Peyer's patch (tissue), 4 donors: ENCODE data around the gene NSUN6. TPM values are rescaled to one million over a fixed set of nuclear protein-coding genes. Genes with fewer than 3 reads are reported as not detected.

ENCODE experiments used
- DNase-seq, 3 donors: peaks; one replicate each; pipeline ENCODE4 v3.0.0-alpha.2; 2017 to 2019
- H3K27ac ChIP-seq, 4 donors: fragments of 200-600 bp; sonication (generic); one replicate each; pipeline ENCODE4 v1.5.1; 2016 to 2019
- H3K27me3 ChIP-seq, 2 donors: fragments of 200-600 bp; sonication (generic); one replicate each; pipeline ENCODE4 v1.5.1; 2019
- H3K36me3 ChIP-seq, 3 donors: fragments of 200-600 bp; sonication (generic); one replicate each; pipeline ENCODE4 v1.5.1; 2016 to 2019
- H3K4me1 ChIP-seq, 4 donors: fragments of 200-600 bp; sonication (generic); one replicate each; pipeline ENCODE4 v1.5.1; 2016 to 2019
- H3K4me3 ChIP-seq, 4 donors: fragments of 200-600 bp; sonication (generic); 1 replicate in 3 of 4; 2 replicates in 1 of 4; pipeline ENCODE4 v1.5.1; 2016 to 2019; ENCODE audit warnings: mild to moderate bottlenecking in 1 of 4
- H3K9me3 ChIP-seq, 4 donors: fragments of 200-600 bp; sonication (generic); one replicate each; pipeline ENCODE4 v1.5.1; 2016 to 2019; ENCODE audit warnings: mild to moderate bottlenecking in 1 of 4
- CTCF ChIP-seq, 6 experiments: fragments of 450-650 bp in 4 of 6; fragments of 200-600 bp in 2 of 6; sonication (generic) in 1 of 6; IDR thresholded peaks; one replicate each; pipeline ENCODE4 v1.5.1; 2017 to 2019; ENCODE audit warnings: antibody characterized with exemption in 6 of 6, mild to moderate bottlenecking in 3 of 6, moderate library complexity in 1 of 6
- POLR2A ChIP-seq, 2 donors: fragments of 450-650 bp; IDR thresholded peaks; one replicate each; pipeline ENCODE4 v1.5.1; 2017; ENCODE audit warnings: antibody characterized with exemption in 2 of 2, mild to moderate bottlenecking in 2 of 2, moderate library complexity in 2 of 2
- total RNA-seq, 4 donors: library from RNA; depleted of rRNA; stranded (reverse); fragments of >200 nt; gene quantifications; one replicate each; pipeline ENCODE4 v1.1.0, GENCODE V29; 2016

The NSUN6 gene
- total RNA-seq, 4 donors from 2014 or later = 14.9 to 27.2 (median 22.3) TPM

- TF ChIP-seq POLR2A (IDR thresholded peaks at IDR 0.05) (no peak), CTCF (IDR thresholded peaks at IDR 0.05) (no peak)
- peaks cover 0 to 8% (median 0%) of the 10 kb centered on the region in 4 donors for H3K9me3 ChIP-seq
- DNase-seq = no peak
Measured at GRCh38 chr10:18561861-18562551, 89.4 kb downstream of the NSUN6 start.

GRCh38 chr10:18557960-18558359, 93.4 kb downstream of the NSUN6 start:
- TF ChIP-seq POLR2A (IDR thresholded peaks at IDR 0.05) = no peak
- TF ChIP-seq CTCF (IDR thresholded peaks at IDR 0.05) = no peak
- Histone ChIP-seq H3K4me3 (no peak overlapping the region), H3K9me3 (peaks cover 0 to 8% (median 0%) of the 10 kb centered on the region in 4 donors), H3K4me1 (no peaks in the 10 kb centered on the region), H3K27ac (no peak overlapping the region), H3K36me3 (peaks cover 0 to 26% (median 0%) of the 10 kb centered on the region in 3 donors), H3K27me3 (no peaks in the 10 kb centered on the region)
- DNase-seq = no peak

More at GRCh38 chr10:18561861-18562551, 89.4 kb downstream of the NSUN6 start:
- Histone ChIP-seq H3K27ac (no peak overlapping the region), H3K36me3 (peaks cover 0 to 23% (median 0%) of the 10 kb centered on the region in 3 donors), H3K27me3 (no peaks in the 10 kb centered on the region), H3K4me3 (no peak overlapping the region), H3K4me1 (no peaks in the 10 kb centered on the region)

GRCh38 chr10:18556522-18557147, 94.8 kb downstream of the NSUN6 start:
- Histone ChIP-seq H3K36me3 (peaks cover 0 to 29% (median 0%) of the 10 kb centered on the region in 3 donors), H3K4me3 (no peak overlapping the region), H3K9me3 (peaks cover 0 to 8% (median 0%) of the 10 kb centered on the region in 4 donors), H3K27ac (no peak overlapping the region), H3K4me1 (no peaks in the 10 kb centered on the region), H3K27me3 (no peaks in the 10 kb centered on the region)
- TF ChIP-seq POLR2A (IDR thresholded peaks at IDR 0.05) = no peak
- no peak for TF ChIP-seq CTCF (IDR thresholded peaks at IDR 0.05)
- no peak for DNase-seq

- no peak overlapping the region for H3K4me3 ChIP-seq
- H3K27ac ChIP-seq = no peak overlapping the region
- H3K4me1 ChIP-seq = no peaks in the 10 kb centered on the region
- no peaks in the 10 kb centered on the region for H3K27me3 ChIP-seq
- TF ChIP-seq CTCF (IDR thresholded peaks at IDR 0.05) = no peak
- TF ChIP-seq POLR2A (IDR thresholded peaks at IDR 0.05) = no peak
- peaks cover 0 to 29% (median 0%) of the 10 kb centered on the region in 3 donors for H3K36me3 ChIP-seq
- peaks cover 0 to 6% (median 0%) of the 10 kb centered on the region in 4 donors for H3K9me3 ChIP-seq
- no peak for DNase-seq
Measured at GRCh38 chr10:18554479-18554878, 96.9 kb downstream of the NSUN6 start.

- peaks cover 0 to 16% (median 0%) of the 10 kb centered on the region in 3 donors for H3K36me3 ChIP-seq
- no peak for DNase-seq
Measured at GRCh38 chr10:18551473-18551872, 99.9 kb downstream of the NSUN6 start.

More at GRCh38 chr10:18551473-18551872, 99.9 kb downstream of the NSUN6 start:
- Histone ChIP-seq H3K4me1 (no peaks in the 10 kb centered on the region), H3K27ac (no peak overlapping the region), H3K4me3 (no peak overlapping the region), H3K27me3 (no peaks in the 10 kb centered on the region), H3K9me3 (no peaks in the 10 kb centered on the region)
- no peak for TF ChIP-seq CTCF (IDR thresholded peaks at IDR 0.05)
- TF ChIP-seq POLR2A (IDR thresholded peaks at IDR 0.05) = no peak
